ENCODE measurements around the gene NDUFA6.

DNA sequence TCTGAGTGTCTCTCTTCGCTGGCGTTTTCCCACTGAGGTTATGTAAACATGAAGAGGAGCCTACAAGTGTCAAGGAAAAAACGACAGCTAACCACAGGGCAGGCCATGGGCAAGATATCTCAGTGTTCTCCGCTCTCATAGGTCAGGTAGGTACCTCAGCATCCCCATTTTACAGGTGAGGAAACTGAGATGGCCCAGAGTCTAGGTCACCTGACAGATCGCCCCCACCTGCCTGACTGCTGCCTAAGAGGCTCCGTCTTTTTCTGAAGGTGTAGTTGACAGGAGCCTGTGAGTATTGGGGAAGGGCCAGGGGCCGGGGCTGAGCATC lies 847 bp upstream of the NDUFA6 start:
- TF ChIP-seq, protein P1, sequence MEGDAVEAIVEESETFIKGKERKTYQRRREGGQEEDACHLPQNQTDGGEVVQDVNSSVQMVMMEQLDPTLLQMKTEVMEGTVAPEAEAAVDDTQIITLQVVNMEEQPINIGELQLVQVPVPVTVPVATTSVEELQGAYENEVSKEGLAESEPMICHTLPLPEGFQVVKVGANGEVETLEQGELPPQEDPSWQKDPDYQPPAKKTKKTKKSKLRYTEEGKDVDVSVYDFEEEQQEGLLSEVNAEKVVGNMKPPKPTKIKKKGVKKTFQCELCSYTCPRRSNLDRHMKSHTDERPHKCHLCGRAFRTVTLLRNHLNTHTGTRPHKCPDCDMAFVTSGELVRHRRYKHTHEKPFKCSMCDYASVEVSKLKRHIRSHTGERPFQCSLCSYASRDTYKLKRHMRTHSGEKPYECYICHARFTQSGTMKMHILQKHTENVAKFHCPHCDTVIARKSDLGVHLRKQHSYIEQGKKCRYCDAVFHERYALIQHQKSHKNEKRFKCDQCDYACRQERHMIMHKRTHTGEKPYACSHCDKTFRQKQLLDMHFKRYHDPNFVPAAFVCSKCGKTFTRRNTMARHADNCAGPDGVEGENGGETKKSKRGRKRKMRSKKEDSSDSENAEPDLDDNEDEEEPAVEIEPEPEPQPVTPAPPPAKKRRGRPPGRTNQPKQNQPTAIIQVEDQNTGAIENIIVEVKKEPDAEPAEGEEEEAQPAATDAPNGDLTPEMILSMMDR (IDR thresholded peaks at IDR 0.05) = no peak
- no peak for TF ChIP-seq POLR2AphosphoS5 (IDR thresholded peaks at IDR 0.05)
